Colonic mucosa (tissue), 4 donors: ENCODE measurements around the gene MS4A6E. TPM values are rescaled to one million over a fixed set of nuclear protein-coding genes. Genes with fewer than 3 reads are reported as not detected.
"Not testable (repeated sequence)": the region's sequence is repeated elsewhere in the genome, so short reads cannot be mapped to it uniquely, and the experiment has no call there.

ENCODE experiments used
- DNase-seq: peaks from one replicate; pipeline ENCODE4 v3.0.0-alpha.2; 2020
- H3K27ac ChIP-seq: fragments of 200-600 bp; one replicate; pipeline ENCODE4 v1.8.0; 2021
- H3K27me3 ChIP-seq: fragments of 200-600 bp; one replicate; pipeline ENCODE4 v1.8.0; 2021
- H3K36me3 ChIP-seq: fragments of 200-600 bp; one replicate; pipeline ENCODE4 v1.8.0; 2021
- H3K4me1 ChIP-seq: fragments of 200-600 bp; one replicate; pipeline ENCODE4 v1.8.0; 2021; ENCODE audit warnings: mild to moderate bottlenecking
- H3K4me3 ChIP-seq: fragments of 200-600 bp; one replicate; pipeline ENCODE4 v1.8.0; 2021
- H3K9ac ChIP-seq, 2 donors: one replicate each; pipeline ENCODE4 v1.7.0; 2013; ENCODE audit warnings: control low read depth in 2 of 2, low read depth in 2 of 2, low read length in 2 of 2
- H3K9me3 ChIP-seq: fragments of 200-600 bp; one replicate; pipeline ENCODE4 v1.8.0; 2021
- CTCF ChIP-seq: fragments of 200-600 bp; IDR thresholded peaks from one replicate; pipeline ENCODE4 v1.8.0; 2022; ENCODE audit warnings: antibody characterized with exemption, mild to moderate bottlenecking
- intact Hi-C: fragments of 100-400 bp; cut with DNase I; formaldehyde crosslinking; loops from one replicate; pipeline ENCODE4 v1.14.1; 2022
- total RNA-seq, 2 donors: library from RNA; stranded (reverse); fragmentation: NEBNext Ultra II Directional in 1 of 2; extraction: Animal tissue kit (Norgen Biotek cat#: 25700) in 1 of 2; gene quantifications; one replicate each; pipeline ENCODE4 v1.2.1, GENCODE V29; 2021
- donor health status: healthy.
- donor health status: DM: no; HTN: no; CAD: no.
- donor health status: DM: no; HTN: no; CAD: no.

The MS4A6E gene, protein sequence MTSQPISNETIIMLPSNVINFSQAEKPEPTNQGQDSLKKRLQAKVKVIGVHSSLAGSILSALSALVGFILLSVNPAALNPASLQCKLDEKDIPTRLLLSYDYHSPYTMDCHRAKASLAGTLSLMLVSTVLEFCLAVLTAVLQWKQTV
- not detected for total RNA-seq

DNA sequence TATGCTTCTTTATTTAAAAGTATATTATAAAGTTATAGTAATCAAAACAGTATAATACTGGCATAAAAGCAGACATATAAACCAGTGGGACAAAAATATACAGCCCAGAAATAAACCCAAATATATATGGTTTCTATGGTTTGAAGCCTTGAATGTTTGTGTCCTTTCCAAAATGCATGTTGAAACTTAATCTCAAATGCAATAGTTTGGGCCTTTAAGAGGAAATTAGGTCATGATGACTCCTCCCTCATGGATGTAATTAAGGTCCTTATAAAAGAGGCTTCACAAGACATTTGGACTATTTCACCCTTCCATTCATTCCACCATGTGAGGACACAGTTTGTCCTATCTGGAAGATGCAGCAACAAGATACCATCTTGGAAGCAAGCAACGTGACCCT lies at the start of gene MS4A6E:
Gene MS4A6E (plus strand): TSS at position 301 of the 400 bp plus-strand sequence. CDS start 7,641 bp downstream, outside the sequence.
- Histone ChIP-seq H3K9me3 (no peaks in the 10 kb centered on the region), H3K27me3 (no peaks in the 10 kb centered on the region), H3K4me3 (no peak within 1 kb of the TSS), H3K27ac (no peak within 1 kb of the TSS), H3K4me1 (no peaks in the 10 kb centered on the region), H3K36me3 (no peaks in the 10 kb centered on the region), H3K9ac (no peak within 1 kb of the TSS)
- no peak for DNase-seq
- intact Hi-C loops: no loop called here
- TF ChIP-seq CTCF: no peak

GRCh38 chr11:60280412-60280811 lies 46.6 kb upstream of the MS4A6E start, which contains the start of gene MS4A4A:
MS4A4A (plus strand) TSS chr11:60280666; CDS start chr11:60280676, 10 bp downstream.
- no peak for TF ChIP-seq CTCF
- no peak for DNase-seq
- Histone ChIP-seq H3K27me3 (no peaks in the 10 kb centered on the region), H3K9me3 (no peaks in the 10 kb centered on the region), H3K4me3 (no peak within 1 kb of the TSS), H3K9ac (peak within 1 kb of the TSS in 1 of 2 donors; percentile 43), H3K36me3 (no peaks in the 10 kb centered on the region), H3K4me1 (no peaks in the 10 kb centered on the region), H3K27ac (peak within 1 kb of the TSS; percentile 36)
- intact Hi-C loops: no loop called here

DNA sequence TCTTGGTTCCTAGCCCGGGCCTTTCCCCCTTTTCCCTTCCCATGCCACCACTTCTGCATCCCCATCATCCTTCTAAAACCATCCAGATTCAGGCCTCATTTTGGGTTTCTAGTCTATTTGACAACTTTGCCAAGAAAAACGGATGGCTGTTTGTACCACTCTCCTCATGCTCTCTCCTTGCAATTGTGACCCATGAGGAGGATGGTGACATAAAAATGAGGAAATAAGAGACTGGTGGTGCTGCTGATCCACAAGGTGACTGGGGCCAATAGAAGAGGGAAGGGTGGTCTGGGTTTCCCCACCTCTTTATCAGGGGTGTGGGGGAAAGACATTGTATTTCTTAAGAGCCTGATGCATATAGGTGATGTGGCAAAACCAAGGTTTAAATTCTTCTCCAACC lies 45.6 kb upstream of the MS4A6E start:
- intact Hi-C loops: no loop called here
- Histone ChIP-seq H3K4me3 (no peak overlapping the region), H3K27me3 (no peaks in the 10 kb centered on the region), H3K4me1 (no peaks in the 10 kb centered on the region), H3K36me3 (no peaks in the 10 kb centered on the region), H3K27ac (no peak overlapping the region), H3K9ac (no peak overlapping the region), H3K9me3 (no peaks in the 10 kb centered on the region)
- TF ChIP-seq CTCF: no peak
- DNase-seq: no peak

DNA sequence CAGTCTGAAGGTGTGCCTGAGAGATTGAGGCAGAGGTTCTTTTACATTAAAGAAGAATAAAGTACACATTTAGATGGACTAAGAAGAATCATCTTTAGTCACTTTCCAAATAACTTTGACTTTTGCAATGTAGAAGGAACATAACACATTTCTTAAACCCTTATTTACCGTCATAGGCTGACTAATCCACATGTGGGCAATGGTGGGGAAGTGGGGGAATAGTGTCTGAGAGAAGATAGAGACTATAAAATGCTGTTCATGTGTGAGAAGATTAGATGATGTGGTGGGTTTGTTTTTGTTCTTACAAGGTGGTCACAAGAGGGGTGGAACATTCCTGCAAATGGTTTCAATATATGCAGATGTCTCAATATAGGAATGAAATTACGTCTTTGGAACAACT lies 44.8 kb upstream of the MS4A6E start:
- no peak for TF ChIP-seq CTCF
- H3K9ac ChIP-seq: no peak overlapping the region
- no peaks in the 10 kb centered on the region for H3K9me3 ChIP-seq
- no peaks in the 10 kb centered on the region for H3K4me1 ChIP-seq
- intact Hi-C loops: no loop called here
- H3K4me3 ChIP-seq: no peak overlapping the region
- no peaks in the 10 kb centered on the region for H3K27me3 ChIP-seq
- DNase-seq: no peak
- no peak overlapping the region for H3K27ac ChIP-seq
- H3K36me3 ChIP-seq: no peaks in the 10 kb centered on the region

GRCh38 chr11:60285411-60286126 lies 41.5 kb upstream of the MS4A6E start:
- H3K27me3 ChIP-seq, H3K9me3 ChIP-seq, H3K36me3 ChIP-seq, DNase-seq, intact Hi-C loops, H3K4me1 ChIP-seq, H3K4me3 ChIP-seq, H3K9ac ChIP-seq, H3K27ac ChIP-seq: not testable (repeated sequence)

DNA sequence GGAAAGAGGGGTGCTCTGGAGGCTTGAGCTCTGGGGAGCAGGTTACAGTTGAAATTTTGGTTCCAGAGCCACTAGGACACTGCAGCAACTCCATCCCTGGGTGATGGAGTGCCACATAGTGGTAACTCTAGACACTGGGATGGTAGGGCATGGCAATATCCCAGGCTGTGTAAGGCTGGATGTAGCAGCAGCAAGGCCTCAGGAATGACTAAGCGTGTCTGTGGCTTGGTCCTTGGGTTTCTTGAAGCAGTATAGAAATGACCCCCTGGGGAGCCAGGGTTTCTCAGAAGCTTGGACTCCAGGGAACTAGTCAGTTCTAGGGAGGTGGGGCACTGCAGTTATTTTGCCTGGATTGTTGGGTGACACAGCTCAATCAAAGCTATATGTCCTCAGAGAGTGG lies 38.5 kb upstream of the MS4A6E start:
- Histone ChIP-seq H3K9ac (no peak overlapping the region), H3K27ac (no peak overlapping the region), H3K36me3 (no peaks in the 10 kb centered on the region), H3K4me1 (no peaks in the 10 kb centered on the region), H3K4me3 (no peak overlapping the region), H3K9me3 (no peaks in the 10 kb centered on the region), H3K27me3 (no peaks in the 10 kb centered on the region)
- TF ChIP-seq CTCF: no peak
- DNase-seq: no peak
- intact Hi-C loops: no loop called here
